IMR-90 (cell line): ENCODE measurements around the gene COQ8A. TPM values are rescaled to one million over a fixed set of nuclear protein-coding genes. Genes with fewer than 3 reads are reported as not detected.

Source experiments
- ATAC-seq: fragments of 200-7000 bp; cut with Tn5 transposase; 2 replicates; pipeline ENCODE4 v1.9.1; 2020; ENCODE audit warnings: low read depth, mild to moderate bottlenecking, moderate library complexity
- BruUV-seq: library from RNA; stranded (reverse); fragments of 400-500 nt; replicated peaks from 2 replicates; lab custom pipeline; 2021; lab: Mats Ljungman, UMichigan
- CTCF ChIA-PET: fragments of 300-600 bp; formaldehyde crosslinking; extraction: SDS; loops from one replicate; lab custom pipeline; 2021; ENCODE audit warnings: antibody characterized with exemption; lab: Yijun Ruan, JAX
- POLR2A ChIA-PET: fragments of 300-600 bp; sonication (Branson Sonifier 250); formaldehyde crosslinking; loops from one replicate; lab custom pipeline; 2022; ENCODE audit warnings: antibody characterized with exemption; ENCODE audit not compliant: unreplicated experiment; lab: Charles Lee
- DNase-seq: peaks from one replicate; pipeline ENCODE4 v3.0.0; 2013
- H2AFZ ChIP-seq: replicated peaks from 2 replicates; pipeline ENCODE3; 2013; ENCODE audit warnings: low read length, mild to moderate bottlenecking; ENCODE audit not compliant: poor library complexity
- H2AK5ac ChIP-seq: 2 replicates; pipeline ENCODE4 v1.6.1; 2013; ENCODE audit warnings: low read depth, low read length, inconsistent platforms
- H2AK9ac ChIP-seq: replicated peaks from 2 replicates; pipeline ENCODE3; 2013; ENCODE audit warnings: mild to moderate bottlenecking, low read depth, low read length, moderate library complexity; ENCODE audit not compliant: poor library complexity
- H2BK120ac ChIP-seq: 2 replicates; pipeline ENCODE4 v1.6.1; 2013; ENCODE audit warnings: low read depth, low read length, inconsistent platforms
- H2BK15ac ChIP-seq: 3 replicates; pipeline ENCODE4 v1.6.1; 2013; ENCODE audit warnings: low read depth, low read length, inconsistent platforms
- H2BK20ac ChIP-seq: 2 replicates; pipeline ENCODE4 v1.6.1; 2013; ENCODE audit warnings: low read depth, mild to moderate bottlenecking, inconsistent platforms, low read length, moderate library complexity
- H2BK5ac ChIP-seq: 2 replicates; pipeline ENCODE4 v1.6.1; 2013; ENCODE audit warnings: mild to moderate bottlenecking, low read depth, low read length, inconsistent platforms; ENCODE audit not compliant: poor library complexity, severe bottlenecking
- H3K14ac ChIP-seq: replicated peaks from 2 replicates; pipeline ENCODE4 v1.6.1; 2013; ENCODE audit warnings: low read depth, low read length, inconsistent platforms
- H3K18ac ChIP-seq: 2 replicates; pipeline ENCODE4 v1.6.1; 2013; ENCODE audit warnings: low read depth, low read length, control low read depth
- H3K23ac ChIP-seq: 2 replicates; pipeline ENCODE4 v1.6.1; 2013; ENCODE audit warnings: low read depth, low read length, inconsistent platforms
- H3K27ac ChIP-seq: 2 replicates; pipeline ENCODE4 v1.5.1; 2013; ENCODE audit warnings: mild to moderate bottlenecking, control low read depth, low read length; ENCODE audit not compliant: insufficient read depth
- H3K27me3 ChIP-seq: 2 replicates; pipeline ENCODE4 v1.6.1; 2013; ENCODE audit warnings: low read length; ENCODE audit not compliant: control insufficient read depth, insufficient read depth
- H3K36me3 ChIP-seq: 2 replicates; pipeline ENCODE4 v1.6.1; 2013; ENCODE audit warnings: low read length, mixed read lengths; ENCODE audit not compliant: control insufficient read depth, insufficient read depth
- H3K4ac ChIP-seq: 2 replicates; pipeline ENCODE4 v1.6.1; 2013; ENCODE audit warnings: low read depth, low read length, inconsistent platforms
- H3K4me1 ChIP-seq: 2 replicates; pipeline ENCODE4 v1.6.1; 2013; ENCODE audit warnings: low read length, mixed read lengths; ENCODE audit not compliant: control insufficient read depth, insufficient read depth
- H3K4me2 ChIP-seq: 2 replicates; pipeline ENCODE4 v1.6.1; 2013; ENCODE audit warnings: low read depth, mild to moderate bottlenecking, control low read depth, low read length, moderate library complexity
- H3K4me3 ChIP-seq: 2 replicates; pipeline ENCODE4 v1.5.1; 2013; ENCODE audit warnings: low read depth, mild to moderate bottlenecking, control low read depth, low read length, moderate library complexity; ENCODE audit not compliant: insufficient read depth
- H3K56ac ChIP-seq: 2 replicates; pipeline ENCODE4 v1.6.1; 2013; ENCODE audit warnings: low read length, inconsistent platforms; ENCODE audit not compliant: insufficient read depth; ENCODE audit errors: extremely low read depth
- H3K79me1 ChIP-seq, 2 experiments: 2 replicates each; pipeline ENCODE4 v1.6.1; 2013; ENCODE audit warnings: low read length in 2 of 2, inconsistent platforms in 1 of 2, low read depth in 1 of 2
- H3K9ac ChIP-seq: 2 replicates; pipeline ENCODE4 v1.6.1; 2013; ENCODE audit warnings: low read depth, low read length, control low read depth
- H3K9me1 ChIP-seq: 2 replicates; pipeline ENCODE4 v1.6.1; 2013; ENCODE audit warnings: low read length, inconsistent platforms; ENCODE audit not compliant: insufficient read depth
- H3K9me3 ChIP-seq: 2 replicates; pipeline ENCODE4 v1.6.1; 2013; ENCODE audit warnings: low read length; ENCODE audit not compliant: control insufficient read depth, insufficient read depth
- H4K20me1 ChIP-seq: 2 replicates; pipeline ENCODE4 v1.6.1; 2013; ENCODE audit warnings: low read length, inconsistent platforms; ENCODE audit not compliant: insufficient read depth
- H4K5ac ChIP-seq: 2 replicates; pipeline ENCODE4 v1.6.1; 2013; ENCODE audit warnings: mild to moderate bottlenecking, low read depth, low read length, control low read depth
- H4K8ac ChIP-seq, 2 experiments: 2 replicates each; pipeline ENCODE4 v1.6.1; 2013; ENCODE audit warnings: low read depth in 2 of 2, low read length in 2 of 2, control low read depth in 1 of 2, inconsistent platforms in 1 of 2
- H4K91ac ChIP-seq: 2 replicates; pipeline ENCODE4 v1.6.1; 2013; ENCODE audit warnings: low read depth, low read length, inconsistent platforms; ENCODE audit not compliant: insufficient read depth
- BHLHE40 ChIP-seq: fragments of 150-350 bp; IDR thresholded peaks from 2 replicates; pipeline ENCODE4 v1.6.1; 2016; ENCODE audit warnings: mild to moderate bottlenecking, low read depth, low read length
- CEBPB ChIP-seq: IDR thresholded peaks from 2 replicates; pipeline ENCODE4 v1.6.1; 2012; ENCODE audit warnings: low read depth, low read length, improper control_type of control experiment
- CHD1 ChIP-seq: IDR thresholded peaks from 2 replicates; pipeline ENCODE4 v1.6.1; 2012; ENCODE audit warnings: low read depth, low read length, improper control_type of control experiment
- MAFK ChIP-seq: IDR thresholded peaks from 2 replicates; pipeline ENCODE4 v1.6.1; 2012; ENCODE audit warnings: low read depth, low read length, improper control_type of control experiment
- MAZ ChIP-seq: IDR thresholded peaks from 2 replicates; pipeline ENCODE4 v1.6.1; 2012; ENCODE audit warnings: low read depth, mild to moderate bottlenecking, low read length, improper control_type of control experiment, moderate library complexity, borderline replicate concordance
- MXI1 ChIP-seq: IDR thresholded peaks from 2 replicates; pipeline ENCODE4 v1.6.1; 2012; ENCODE audit warnings: low read depth, mild to moderate bottlenecking, low read length, moderate library complexity, borderline replicate concordance
- POLR2A ChIP-seq: IDR thresholded peaks from 2 replicates; pipeline ENCODE4 v1.6.1; 2012; ENCODE audit warnings: mild to moderate bottlenecking, low read depth, low read length
- RCOR1 ChIP-seq: IDR thresholded peaks from 2 replicates; pipeline ENCODE4 v1.6.1; 2012; ENCODE audit warnings: mild to moderate bottlenecking, low read length, improper control_type of control experiment; ENCODE audit not compliant: insufficient replicate concordance
- SMC3 ChIP-seq: fragments of 150-350 bp; IDR thresholded peaks from 2 replicates; pipeline ENCODE4 v1.6.1; 2016; ENCODE audit warnings: low read depth, mild to moderate bottlenecking, antibody characterized with exemption, low read length, moderate library complexity
- WGBS, 2 experiments: methylation state at CpG; one replicate each; pipeline versions ENCODE4 v1.1.5 to v1.1.7; 2013; ENCODE audit warnings: missing lambda C conversion rate in 2 of 2; ENCODE audit not compliant: insufficient read length in 1 of 2; ENCODE audit errors: extremely low coverage in 2 of 2; 5-methylcytosine and 5-hydroxymethylcytosine counted together
- dilution Hi-C: fragments of 300-500 bp; cut with HindIII; formaldehyde crosslinking; loops from one replicate; pipeline ENCODE4 v1.14.3; 2018; ENCODE audit warnings: low sequenced_read_pairs; ENCODE audit not compliant: unreplicated experiment
- in situ Hi-C: fragments of 300-500 bp; cut with MboI; formaldehyde crosslinking; loops from 3 replicates; pipeline ENCODE4 v1.14.3; 2019; ENCODE audit warnings: low sequenced_read_pairs, inconsistent platforms, mixed read lengths
- intact Hi-C: fragments of 100-400 bp; cut with micrococcal nuclease; formaldehyde crosslinking; loops from 2 replicates; pipeline ENCODE4 v1.10.0; 2022
- polyA plus RNA-seq, 3 experiments: library from polyadenylated mRNA; depleted of rRNA; stranded (reverse); fragments of >200 nt; gene quantifications; 2 replicates each; pipeline ENCODE4 v1.2.3, GENCODE V29; 2012; ENCODE audit warnings: low replicate concordance in 1 of 3
- total RNA-seq: library from RNA; depleted of rRNA; stranded (reverse); fragments of >200 nt; gene quantifications from 2 replicates; pipeline ENCODE4 v1.2.3, GENCODE V29; 2012

COQ8A gene
- total and polyA plus RNA-seq, 2 of the 4 experiments (the other 2 are of a cell fraction): 3.8 to 6.1 TPM

DNA sequence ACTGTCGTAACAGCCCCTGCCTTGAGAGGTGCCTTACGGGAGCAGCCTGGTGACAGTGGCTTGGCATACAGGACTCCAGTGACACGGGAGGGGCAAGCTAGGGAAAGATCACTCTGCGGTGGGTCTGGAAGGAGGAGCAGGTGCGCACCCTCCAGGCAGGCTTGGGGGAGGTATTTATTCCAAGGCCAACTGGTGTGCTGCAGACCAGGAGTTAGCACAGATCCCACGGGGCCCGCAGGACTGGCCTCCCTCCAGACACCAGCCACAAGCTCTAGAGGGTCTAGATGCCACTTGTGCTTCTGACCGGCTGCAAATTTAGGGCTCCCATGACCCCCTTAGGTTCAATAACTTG is 47.6 kb upstream of the COQ8A start:
- Histone ChIP-seq H3K9me1 (peaks cover 12% of the 10 kb centered on the region; the same call in 1 of the 2 replicates), H3K18ac (no peak overlapping the region), H3K4me2 (no peak overlapping the region), H3K79me1 (no peaks in the 10 kb centered on the region), H3K4ac (no peak overlapping the region), H3K36me3 (peaks cover 15% of the 10 kb centered on the region), H2AFZ (peak overlapping the region; percentile 8), H3K56ac (no peak overlapping the region), H4K91ac (no peak overlapping the region), H2BK15ac (no peak overlapping the region), H3K9ac (no peak overlapping the region), H3K27me3 (no peaks in the 10 kb centered on the region), H3K4me3 (no peak overlapping the region), H4K5ac (no peak overlapping the region), H3K14ac (no peak overlapping the region), H3K4me1 (no peaks in the 10 kb centered on the region), H2BK120ac (no peak overlapping the region), H3K23ac (no peak overlapping the region), H2BK5ac (no peak overlapping the region), H3K27ac (no peak overlapping the region), H2AK5ac (no peak overlapping the region), H2AK9ac (no peak overlapping the region), H2BK20ac (no peak overlapping the region), H3K9me3 (no peaks in the 10 kb centered on the region), H4K20me1 (no peaks in the 10 kb centered on the region), H4K8ac (no peak overlapping the region)
- BruUV-seq: no TSS peak
- ChIA-PET CTCF (no interaction called here), POLR2A (no interaction called here)
- DNase-seq: no peak
- in situ Hi-C loops (no loop called here), intact Hi-C loops (no loop called here), dilution Hi-C loops (no loop called here)
- no CpG with 5 or more reads among the region's 8 CpGs for WGBS, 2 experiments
- no peak for ATAC-seq
- TF ChIP-seq MXI1: no peak
- no peak for TF ChIP-seq BHLHE40
- no peak for TF ChIP-seq POLR2A
- TF ChIP-seq SMC3: no peak
- TF ChIP-seq CHD1: no peak
- no peak for TF ChIP-seq MAZ
- TF ChIP-seq RCOR1: no peak
- TF ChIP-seq MAFK: no peak
- no peak for TF ChIP-seq CEBPB
